Ovary (tissue), 9 donors: ENCODE measurements around the gene ANKRD50. TPM values are rescaled to one million over a fixed set of nuclear protein-coding genes. Genes with fewer than 3 reads are reported as not detected.

Experiments used
- DNase-seq, 5 donors: peaks; one replicate each; pipeline ENCODE4 v3.0.0-alpha.2; 2019 to 2020
- H3K27ac ChIP-seq, 2 donors: fragments of 200-600 bp; one replicate each; pipeline versions ENCODE4 v1.5.1 to v1.8.0; 2019 to 2022
- H3K27me3 ChIP-seq: fragments of 200-600 bp; one replicate; pipeline ENCODE4 v1.8.0; 2022
- H3K36me3 ChIP-seq: fragments of 200-600 bp; sonication (generic); one replicate; pipeline ENCODE4 v1.5.1; 2019
- H3K4me1 ChIP-seq: one replicate; pipeline ENCODE4 v1.8.1; 2013; ENCODE audit warnings: mild to moderate bottlenecking, moderate library complexity; ENCODE audit not compliant: insufficient read depth
- H3K4me3 ChIP-seq: fragments of 200-600 bp; sonication (generic); one replicate; pipeline ENCODE4 v1.5.1; 2017
- H3K9me3 ChIP-seq, 2 donors: fragments of 200-600 bp in 1 of 2; sonication (generic) in 1 of 2; one replicate each; pipeline versions ENCODE4 v1.5.1 to v1.8.1; 2013 to 2019; ENCODE audit warnings: mild to moderate bottlenecking in 1 of 2, moderate library complexity in 1 of 2
- CTCF ChIP-seq, 3 donors: fragments of 450-650 bp in 2 of 3; fragments of 200-600 bp in 1 of 3; IDR thresholded peaks; one replicate each; pipeline versions ENCODE4 v1.5.1 to v1.8.0; 2016 to 2022; ENCODE audit warnings: antibody characterized with exemption in 3 of 3, mild to moderate bottlenecking in 1 of 3
- EP300 ChIP-seq: sonication (generic); formaldehyde crosslinking; IDR thresholded peaks from one replicate; pipeline ENCODE4 v1.6.1; 2017; ENCODE audit warnings: antibody characterized with exemption
- POLR2A ChIP-seq: fragments of 450-650 bp; IDR thresholded peaks from one replicate; pipeline ENCODE4 v1.6.1; 2017; ENCODE audit warnings: antibody characterized with exemption, mild to moderate bottlenecking, moderate library complexity
- WGBS, 3 donors: extraction: QIAGEN DNeasy Blood & Tissue Kit in 1 of 3; methylation state at CpG; one replicate each; pipeline versions ENCODE4 v1.1.5 to v1.1.7; 2013 to 2017; 5-methylcytosine and 5-hydroxymethylcytosine counted together
- intact Hi-C, 4 donors: fragments of 100-400 bp; cut with DNase I; formaldehyde crosslinking; loops; one replicate each; pipeline versions ENCODE4 v1.11.0 to v1.15.1; 2022 to 2023
- polyA plus RNA-seq, 2 donors: library from polyadenylated mRNA; stranded (reverse); fragments of 200-250 nt in 1 of 2; fragments of 350-450 nt in 1 of 2; fragmentation: Illumina TruSeq in 1 of 2; extraction: RNeasy Lipid Tissue Mini Kit (QIAGEN cat#74804) in 1 of 2; gene quantifications; one replicate each; pipeline ENCODE4 v1.2.3, GENCODE V29; 2013 to 2014
- total RNA-seq, 7 donors: library from RNA; depleted of rRNA in 2 of 7; stranded (reverse); fragments of >200 nt in 2 of 7; fragmentation: NEBNext Ultra II Directional in 3 of 7; extraction: Animal tissue kit (Norgen Biotek cat#: 25700) in 3 of 7; gene quantifications; one replicate each; pipeline versions ENCODE4 v1.1.0 to v1.2.4, GENCODE V29; 2016 to 2023
- donor health status: DM: no; HTN: no; CAD: no; lungs with moderate emphysema.
- donor health status: DM: no; HTN: no; CAD: no.
- donor health status: Bipolar disorder and iron deficiency.
- donor health status: DM: yes; HTN: yes; CAD: no.
- donor health status: DM: no; HTN: no; CAD: no.
- donor health status: DM: yes; HTN: yes; CAD: no.

The ANKRD50 gene
- total and polyA plus RNA-seq, 9 donors: 7.4 to 17.3 (median 12.9) TPM

GRCh38 chr4:124727331-124727890, 14.9 kb upstream of the ANKRD50 start:
- DNase-seq: no peak
- Histone ChIP-seq H3K4me1 (no peaks in the 10 kb centered on the region), H3K9me3 (no peaks in the 10 kb centered on the region), H3K36me3 (no peaks in the 10 kb centered on the region), H3K4me3 (no peak overlapping the region), H3K27ac (no peak overlapping the region), H3K27me3 (no peaks in the 10 kb centered on the region)
- WGBS, 3 donors: 85 to 92% (median 92%) methylated on average over 5 of the region's 5 CpGs
- TF ChIP-seq CTCF (IDR thresholded peaks at IDR 0.05) (no peak), POLR2A (no peak), EP300 (no peak)
- intact Hi-C loops: no loop called here

- Histone ChIP-seq H3K27me3 (no peaks in the 10 kb centered on the region), H3K36me3 (no peaks in the 10 kb centered on the region), H3K4me3 (no peak overlapping the region), H3K4me1 (no peaks in the 10 kb centered on the region), H3K27ac (no peak overlapping the region), H3K9me3 (no peaks in the 10 kb centered on the region)
- TF ChIP-seq EP300 (no peak), CTCF (IDR thresholded peaks at IDR 0.05) (no peak)
- DNase-seq: no peak
- intact Hi-C loops: no loop called here
- 90 to 96% (median 92%) methylated on average over 3 of the region's 3 CpGs for WGBS, 3 donors
These were observed 13.7 kb upstream of the ANKRD50 start for GRCh38 chr4:124726269-124726668.

GRCh38 chr4:124722071-124722470, 9.5 kb upstream of the ANKRD50 start:
- TF ChIP-seq CTCF (IDR thresholded peaks at IDR 0.05) (no peak), POLR2A (no peak), EP300 (no peak)
- Histone ChIP-seq H3K27ac (no peak overlapping the region), H3K4me3 (no peak overlapping the region), H3K9me3 (no peaks in the 10 kb centered on the region), H3K4me1 (no peaks in the 10 kb centered on the region), H3K36me3 (no peaks in the 10 kb centered on the region), H3K27me3 (no peaks in the 10 kb centered on the region)
- DNase-seq: no peak
- intact Hi-C loops: no loop called here

GRCh38 chr4:124717101-124717500, 4.6 kb upstream of the ANKRD50 start:
- Histone ChIP-seq H3K36me3 (no peaks in the 10 kb centered on the region), H3K27ac (no peak overlapping the region), H3K4me1 (no peaks in the 10 kb centered on the region), H3K4me3 (no peak overlapping the region), H3K27me3 (no peaks in the 10 kb centered on the region), H3K9me3 (no peaks in the 10 kb centered on the region)
- 80 to 89% (median 86%) methylated on average over 4 of the region's 4 CpGs for WGBS, 3 donors
- TF ChIP-seq CTCF (IDR thresholded peaks at IDR 0.05) (no peak), POLR2A (no peak), EP300 (no peak)
- no peak for DNase-seq
- intact Hi-C loops: no loop called here
